ENCODE measurements around the gene KAT8.
A peak's percentile ranks its signal among the peaks of the same experiment; 100 is the strongest.
"Not testable (repeated sequence)": the region's sequence is repeated elsewhere in the genome, so short reads cannot be mapped to it uniquely, and the experiment has no call there.

Gene KAT8

DNA sequence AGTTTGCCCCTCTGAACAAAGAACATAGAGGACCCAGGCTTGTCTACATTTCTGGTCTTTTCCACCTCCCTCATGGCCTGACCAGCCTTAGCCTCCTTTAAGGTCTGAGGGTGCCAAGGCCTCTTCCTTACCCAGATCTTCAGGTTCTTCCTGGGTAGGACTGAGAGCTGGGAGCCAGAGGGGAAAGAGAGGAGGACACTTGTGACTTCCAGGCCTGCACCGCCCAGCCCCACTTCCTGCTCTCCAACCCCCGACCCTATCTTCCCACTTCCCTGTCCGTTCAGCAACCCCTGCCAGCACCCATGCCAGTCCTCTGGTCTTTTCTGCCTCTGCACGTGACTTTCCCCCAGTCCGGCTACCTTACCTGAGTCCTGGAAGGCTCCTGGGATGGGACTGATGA lies 31.9 kb downstream of the KAT8 start:
- Histone ChIP-seq H3K27me3 (ENCODE audit: control insufficient read depth, insufficient read depth, low read length) (peaks cover 7% of the 10 kb centered on the region), H3K4me3 (ENCODE audit: low read length) (no peak overlapping the region)

GRCh38 chr16:31149894-31150890 lies 32.7 kb downstream of the KAT8 start, which contains the start of gene PRSS36:
Gene PRSS36 (minus strand): TSS chr16:31150066. CDS start chr16:31150035, 31 bp downstream.
- Histone ChIP-seq H3K36me3 (ENCODE audit: control insufficient read depth, insufficient read depth, low read length) (no peaks in the 10 kb centered on the region), H3K9me3 (ENCODE audit: control insufficient read depth, low read length) (no peaks in the 10 kb centered on the region), H3K4me1 (ENCODE audit: control insufficient read depth, insufficient read depth, low read length) (peaks cover 14% of the 10 kb centered on the region), H3K4me3 (ENCODE audit: low read length) (no peak within 1 kb of the TSS), H3K27me3 (ENCODE audit: control insufficient read depth, insufficient read depth, low read length) (peaks cover 7% of the 10 kb centered on the region), H3K9ac (ENCODE audit: low read length) (no peak within 1 kb of the TSS)

More for the DNA sequence above, 31.9 kb downstream of the KAT8 start:
- Histone ChIP-seq H3K9ac (ENCODE audit: low read length) (no peak overlapping the region), H3K36me3 (ENCODE audit: control insufficient read depth, insufficient read depth, low read length) (no peaks in the 10 kb centered on the region), H3K9me3 (ENCODE audit: control insufficient read depth, low read length) (no peaks in the 10 kb centered on the region), H3K4me1 (ENCODE audit: control insufficient read depth, insufficient read depth, low read length) (peaks cover 14% of the 10 kb centered on the region)

DNA sequence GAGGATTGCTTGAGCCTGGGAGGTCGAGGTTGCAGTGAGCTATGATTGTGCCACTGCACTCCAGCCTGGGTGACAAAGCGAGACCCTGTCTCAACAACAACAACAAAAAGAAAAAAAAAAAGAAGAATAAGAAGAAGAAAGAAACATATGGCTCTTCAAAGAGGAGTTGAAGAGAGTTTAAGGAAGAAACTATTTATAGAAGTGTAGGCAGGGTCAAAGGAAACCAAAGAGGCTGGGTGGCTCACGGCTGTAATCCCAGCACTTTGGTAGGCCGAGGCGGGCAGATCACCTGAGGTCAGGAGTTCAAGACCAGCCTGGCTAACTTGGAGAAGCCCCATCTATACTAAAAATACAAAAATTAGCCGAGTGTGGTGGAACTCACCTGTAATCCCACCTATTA lies 33.5 kb downstream of the KAT8 start:
- H3K9me3 ChIP-seq (ENCODE audit: control insufficient read depth, low read length); H3K36me3 ChIP-seq (ENCODE audit: control insufficient read depth, insufficient read depth, low read length); H3K27me3 ChIP-seq (ENCODE audit: control insufficient read depth, insufficient read depth, low read length); H3K9ac ChIP-seq (ENCODE audit: low read length); H3K4me3 ChIP-seq (ENCODE audit: low read length): not testable (repeated sequence)
- peaks cover 14% of the 10 kb centered on the region for H3K4me1 ChIP-seq (ENCODE audit: control insufficient read depth, insufficient read depth, low read length)

GRCh38 chr16:31157136-31157535 lies 39.7 kb downstream of the KAT8 start:
- Histone ChIP-seq H3K4me1 (ENCODE audit: control insufficient read depth, insufficient read depth, low read length) (no peaks in the 10 kb centered on the region), H3K4me3 (ENCODE audit: low read length) (no peak overlapping the region), H3K36me3 (ENCODE audit: control insufficient read depth, insufficient read depth, low read length) (no peaks in the 10 kb centered on the region), H3K9me3 (ENCODE audit: control insufficient read depth, low read length) (no peaks in the 10 kb centered on the region), H3K9ac (ENCODE audit: low read length) (no peak overlapping the region), H3K27me3 (ENCODE audit: control insufficient read depth, insufficient read depth, low read length) (no peaks in the 10 kb centered on the region)

- Histone ChIP-seq H3K36me3 (ENCODE audit: control insufficient read depth, insufficient read depth, low read length) (no peaks in the 10 kb centered on the region), H3K9me3 (ENCODE audit: control insufficient read depth, low read length) (no peaks in the 10 kb centered on the region), H3K9ac (ENCODE audit: low read length) (no peak overlapping the region), H3K4me1 (ENCODE audit: control insufficient read depth, insufficient read depth, low read length) (no peaks in the 10 kb centered on the region), H3K27me3 (ENCODE audit: control insufficient read depth, insufficient read depth, low read length) (no peaks in the 10 kb centered on the region), H3K4me3 (ENCODE audit: low read length) (no peak overlapping the region)
Observed at GRCh38 chr16:31167315-31167714, 49.9 kb downstream of the KAT8 start.

DNA sequence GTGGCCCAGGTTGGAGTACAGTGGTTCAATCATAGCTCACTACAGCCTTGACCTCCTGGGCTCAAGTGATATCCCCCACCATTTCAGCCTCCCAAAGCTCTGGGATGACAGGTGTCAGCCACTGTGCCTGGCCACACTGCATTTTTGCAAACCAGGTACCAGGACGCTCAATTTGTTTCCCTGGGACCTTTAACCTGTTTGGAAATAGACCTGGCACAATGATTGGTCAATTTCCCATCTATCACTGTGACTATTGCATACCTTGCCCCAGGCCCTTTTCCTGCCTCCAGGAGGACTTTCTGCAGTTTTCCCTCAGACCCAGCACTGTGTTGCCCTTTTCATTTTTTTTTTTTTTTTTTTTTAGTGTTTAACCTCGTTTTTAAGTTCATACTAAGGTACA lies 51.4 kb downstream of the KAT8 start:
- no peak overlapping the region for H3K9ac ChIP-seq (ENCODE audit: low read length)
- H3K4me1 ChIP-seq (ENCODE audit: control insufficient read depth, insufficient read depth, low read length), result no peaks in the 10 kb centered on the region
- no peaks in the 10 kb centered on the region for H3K9me3 ChIP-seq (ENCODE audit: control insufficient read depth, low read length)
- H3K27me3 ChIP-seq (ENCODE audit: control insufficient read depth, insufficient read depth, low read length), result no peaks in the 10 kb centered on the region
- no peaks in the 10 kb centered on the region for H3K36me3 ChIP-seq (ENCODE audit: control insufficient read depth, insufficient read depth, low read length)
- H3K4me3 ChIP-seq (ENCODE audit: low read length), result no peak overlapping the region

GRCh38 chr16:31170048-31170447 lies 52.6 kb downstream of the KAT8 start:
- H3K4me3 ChIP-seq (ENCODE audit: low read length); H3K9ac ChIP-seq (ENCODE audit: low read length); H3K4me1 ChIP-seq (ENCODE audit: control insufficient read depth, insufficient read depth, low read length); H3K27me3 ChIP-seq (ENCODE audit: control insufficient read depth, insufficient read depth, low read length); H3K9me3 ChIP-seq (ENCODE audit: control insufficient read depth, low read length); H3K36me3 ChIP-seq (ENCODE audit: control insufficient read depth, insufficient read depth, low read length): not testable (repeated sequence)

DNA sequence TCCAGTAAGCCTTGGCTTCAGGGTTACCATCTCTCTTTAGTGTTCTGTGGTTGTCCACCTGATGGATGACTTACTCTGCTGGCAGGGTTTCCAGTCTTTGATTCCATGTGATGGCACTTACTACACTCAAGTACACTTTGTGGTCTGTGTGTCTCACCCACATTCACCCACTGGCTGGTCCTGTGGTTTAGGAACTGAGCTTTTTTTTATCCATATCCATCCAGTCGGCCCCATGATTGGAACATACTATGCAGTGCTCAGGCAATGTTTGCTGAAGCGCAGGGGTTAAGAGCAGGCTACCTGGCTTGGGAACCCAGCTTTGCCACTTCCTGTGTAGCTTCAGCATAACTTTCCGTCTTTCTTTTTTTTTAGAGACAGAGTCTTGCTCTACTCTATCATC lies 59.7 kb downstream of the KAT8 start:
- Histone ChIP-seq H3K9ac (ENCODE audit: low read length) (no peak overlapping the region), H3K4me1 (ENCODE audit: control insufficient read depth, insufficient read depth, low read length) (peaks cover 7% of the 10 kb centered on the region), H3K4me3 (ENCODE audit: low read length) (no peak overlapping the region), H3K27me3 (ENCODE audit: control insufficient read depth, insufficient read depth, low read length) (no peaks in the 10 kb centered on the region), H3K36me3 (ENCODE audit: control insufficient read depth, insufficient read depth, low read length) (no peaks in the 10 kb centered on the region), H3K9me3 (ENCODE audit: control insufficient read depth, low read length) (no peaks in the 10 kb centered on the region)

DNA sequence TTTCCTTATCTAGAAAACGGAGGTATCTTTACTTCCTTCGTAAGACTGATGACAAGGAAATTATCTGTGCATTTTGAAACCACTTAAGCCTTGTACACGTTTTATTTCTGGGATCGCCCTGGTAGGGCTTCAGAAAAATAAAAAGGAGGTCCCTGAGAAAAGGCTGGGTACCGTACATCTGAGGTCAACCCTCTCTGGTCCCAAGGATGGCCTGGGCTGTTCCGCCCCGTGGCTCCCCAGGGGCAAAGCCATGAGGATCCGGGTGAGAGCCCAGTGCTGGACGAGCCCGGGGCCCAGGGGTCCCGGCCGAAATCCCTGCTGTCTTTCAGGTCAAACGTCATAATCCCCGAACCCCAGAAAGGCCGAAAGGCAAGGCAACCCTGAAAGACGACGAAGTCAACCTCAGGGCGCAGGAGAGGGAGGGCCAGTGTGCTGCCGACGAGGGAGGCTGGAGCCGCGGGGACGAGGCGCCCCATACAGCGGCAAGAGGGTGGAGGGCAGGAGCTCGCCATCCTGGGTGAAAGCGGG lies 61.8 kb downstream of the KAT8 start:
- Histone ChIP-seq H3K27me3 (ENCODE audit: control insufficient read depth, insufficient read depth, low read length) (no peaks in the 10 kb centered on the region), H3K9me3 (ENCODE audit: control insufficient read depth, low read length) (no peaks in the 10 kb centered on the region)

DNA sequence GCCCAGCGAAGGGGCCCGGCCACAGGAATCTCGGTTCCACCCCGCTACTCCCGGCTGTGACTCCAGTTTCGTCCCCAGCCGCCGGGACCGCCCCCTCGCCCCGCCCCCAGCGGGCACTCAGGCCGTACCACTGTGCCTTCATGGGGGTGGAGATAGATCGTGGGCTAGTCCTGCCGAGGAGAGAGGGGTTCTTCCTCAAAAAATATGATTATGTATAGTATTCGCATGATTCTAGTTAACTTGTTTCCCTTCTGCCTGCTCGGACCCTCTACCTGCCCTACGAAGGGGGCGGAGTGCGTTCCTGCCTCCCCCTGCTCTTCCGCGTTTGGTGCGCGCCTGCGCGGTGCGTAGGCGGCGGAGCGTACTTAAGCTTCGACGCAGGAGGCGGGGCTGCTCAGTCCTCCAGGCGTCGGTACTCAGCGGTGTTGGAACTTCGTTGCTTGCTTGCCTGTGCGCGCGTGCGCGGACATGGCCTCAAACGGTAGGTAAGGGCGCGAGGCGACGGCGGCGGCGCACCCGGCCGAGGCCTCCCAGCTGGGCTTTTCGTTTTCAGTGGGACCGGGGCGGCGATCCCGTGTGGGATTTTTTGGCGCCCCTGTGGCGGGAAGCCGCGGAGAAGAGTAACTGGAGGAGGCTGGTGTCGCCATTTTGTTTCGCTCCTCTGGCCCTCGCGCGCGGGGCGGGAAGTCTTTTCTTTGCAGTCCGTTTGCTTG lies 62.4 kb downstream of the KAT8 start, which contains the start of gene FUS:
Gene FUS, plus strand, starts transcription at position 393 of the 713 bp plus-strand sequence. Its CDS starts 76 bp downstream, at position 469.
- peak within 1 kb of the TSS; percentile 65 for H3K4me3 ChIP-seq (ENCODE audit: low read length)
- peaks cover 14% of the 10 kb centered on the region for H3K4me1 ChIP-seq (ENCODE audit: control insufficient read depth, insufficient read depth, low read length)
- H3K9ac ChIP-seq (ENCODE audit: low read length), result peak within 1 kb of the TSS; percentile 91

More for the DNA sequence above, 61.8 kb downstream of the KAT8 start:
- H3K4me3 ChIP-seq (ENCODE audit: low read length), result peak overlapping the region; percentile 65
- H3K36me3 ChIP-seq (ENCODE audit: control insufficient read depth, insufficient read depth, low read length), result no peaks in the 10 kb centered on the region
- peaks cover 14% of the 10 kb centered on the region for H3K4me1 ChIP-seq (ENCODE audit: control insufficient read depth, insufficient read depth, low read length)
- peak overlapping the region; percentile 91 for H3K9ac ChIP-seq (ENCODE audit: low read length)

More for the DNA sequence above, 62.4 kb downstream of the KAT8 start, which contains the start of gene FUS:
- Histone ChIP-seq H3K9me3 (ENCODE audit: control insufficient read depth, low read length) (no peaks in the 10 kb centered on the region), H3K36me3 (ENCODE audit: control insufficient read depth, insufficient read depth, low read length) (no peaks in the 10 kb centered on the region), H3K27me3 (ENCODE audit: control insufficient read depth, insufficient read depth, low read length) (no peaks in the 10 kb centered on the region)
